PC-9 (cell line): Measurements from ENCODE around the gene ITGA5. TPM values are rescaled to one million over a fixed set of nuclear protein-coding genes. Genes with fewer than 3 reads are reported as not detected.

Experiments used
- Bru-seq: library from RNA; stranded (reverse); fragments of 400-500 nt; gene quantifications from one replicate; lab custom pipeline; 2021; lab: Mats Ljungman, UMichigan
- BruChase-seq, 2 experiments: library from RNA; stranded (reverse); fragments of 400-500 nt; gene quantifications; one replicate each; lab custom pipeline; 2021; lab: Mats Ljungman, UMichigan
- BruUV-seq: library from RNA; stranded (reverse); fragments of 400-500 nt; replicated peaks from 2 replicates; lab custom pipeline; 2021; lab: Mats Ljungman, UMichigan
- CTCF ChIA-PET: fragments of 300-600 bp; sonication (Branson Sonifier 250); formaldehyde crosslinking; loops from one replicate; lab custom pipeline; 2022; ENCODE audit warnings: antibody characterized with exemption; lab: Charles Lee
- POLR2A ChIA-PET: fragments of 300-600 bp; sonication (Branson Sonifier 250); formaldehyde crosslinking; loops from one replicate; lab custom pipeline; 2022; ENCODE audit warnings: antibody characterized with exemption; ENCODE audit not compliant: unreplicated experiment; lab: Charles Lee
- DNase-seq, 2 experiments: peaks; one replicate each; pipeline versions ENCODE4 v3.0.0 to v3.0.0-alpha.2; 2015 to 2022; ENCODE audit warnings: mixed read lengths in 1 of 2
- H2AFZ ChIP-seq: fragments of 200-600 bp; sonication (generic); 2 replicates; pipeline ENCODE4 v1.8.1; 2017; ENCODE audit warnings: antibody characterized with exemption
- H3F3A ChIP-seq: fragments of 200-600 bp; sonication (generic); 2 replicates; pipeline ENCODE4 v1.8.1; 2017; ENCODE audit warnings: antibody characterized with exemption, mild to moderate bottlenecking, low read depth; ENCODE audit not compliant: insufficient read depth
- H3K27ac ChIP-seq: fragments of 200-600 bp; sonication (generic); 2 replicates; pipeline ENCODE4 v1.6.1; 2016; ENCODE audit warnings: mixed run types
- H3K27me3 ChIP-seq: fragments of 200-600 bp; sonication (generic); 2 replicates; pipeline ENCODE4 v1.6.1; 2016; ENCODE audit warnings: low read depth, mixed run types; ENCODE audit not compliant: insufficient read depth
- H3K36me3 ChIP-seq: fragments of 200-600 bp; sonication (generic); 2 replicates; pipeline ENCODE4 v1.6.1; 2016; ENCODE audit warnings: low read depth, mixed run types
- H3K4me1 ChIP-seq: fragments of 200-600 bp; sonication (generic); replicated peaks from 2 replicates; pipeline ENCODE4 v1.6.1; 2016; ENCODE audit warnings: mixed run types; ENCODE audit not compliant: insufficient read depth
- H3K4me2 ChIP-seq: fragments of 200-600 bp; sonication (generic); 2 replicates; pipeline ENCODE4 v1.6.1; 2017; ENCODE audit warnings: mixed run types
- H3K4me3 ChIP-seq: fragments of 200-600 bp; sonication (generic); 2 replicates; pipeline ENCODE4 v1.6.1; 2016; ENCODE audit warnings: mixed run types
- H3K79me2 ChIP-seq: fragments of 200-600 bp; sonication (generic); 2 replicates; pipeline ENCODE4 v1.6.1; 2017; ENCODE audit warnings: low read depth, mixed run types
- H3K9me2 ChIP-seq: fragments of 200-600 bp; sonication (generic); 2 replicates; pipeline ENCODE4 v1.8.1; 2017; ENCODE audit warnings: mild to moderate bottlenecking; ENCODE audit not compliant: insufficient read depth
- H3K9me3 ChIP-seq: fragments of 200-600 bp; sonication (generic); 2 replicates; pipeline ENCODE4 v1.8.1; 2016; ENCODE audit warnings: low read depth; ENCODE audit not compliant: insufficient read depth
- H4K20me1 ChIP-seq: fragments of 200-600 bp; sonication (generic); 2 replicates; pipeline ENCODE4 v1.8.1; 2017; ENCODE audit not compliant: insufficient read depth
- EZH2 ChIP-seq: fragments of 200-600 bp; sonication (generic); IDR thresholded peaks from 2 replicates; pipeline ENCODE4 v1.8.0; 2017; ENCODE audit warnings: antibody characterized with exemption, low read depth
- intact Hi-C: fragments of 100-400 bp; cut with micrococcal nuclease; formaldehyde crosslinking; loops from one replicate; pipeline ENCODE4 v1.10.0; 2022; ENCODE audit not compliant: unreplicated experiment
- long read RNA-seq: library from polyadenylated mRNA; stranded (forward); transcript quantifications from one replicate; pipeline ENCODE4 v2.0.0, GENCODE V29; 2022
- total RNA-seq: library from RNA; stranded (reverse); gene quantifications from 2 replicates; pipeline ENCODE4 v1.2.3, GENCODE V29; 2021
- TF ChIP-seq, protein P1 (sequence below): fragments of 200-600 bp; sonication (generic); conservative IDR thresholded peaks from 2 replicates; pipeline ENCODE4 v1.6.1; 2017; ENCODE audit warnings: mixed run types, antibody characterized with exemption, mild to moderate bottlenecking, moderate library complexity

The ITGA5 gene
- total RNA-seq: 26.7 and 28.4 TPM in 2 replicates
- percentile 53 among the genes with signal in this experiment for Bru-seq, nascent RNA
- BruChase-seq, experiment 1, labeled RNA remaining after a 2-hour chase: percentile 59 among the genes with signal in this experiment
- percentile 73 among the genes with signal in this experiment for BruChase-seq, experiment 2, labeled RNA remaining after a 6-hour chase
- long read RNA-seq, full-length matches to known transcripts: 2 of 7 reads
- long read RNA-seq, partial matches to known transcripts: 0 of 7 reads
- long read RNA-seq, other reads (novel, unspliced or antisense): 5 of 7 reads

DNA sequence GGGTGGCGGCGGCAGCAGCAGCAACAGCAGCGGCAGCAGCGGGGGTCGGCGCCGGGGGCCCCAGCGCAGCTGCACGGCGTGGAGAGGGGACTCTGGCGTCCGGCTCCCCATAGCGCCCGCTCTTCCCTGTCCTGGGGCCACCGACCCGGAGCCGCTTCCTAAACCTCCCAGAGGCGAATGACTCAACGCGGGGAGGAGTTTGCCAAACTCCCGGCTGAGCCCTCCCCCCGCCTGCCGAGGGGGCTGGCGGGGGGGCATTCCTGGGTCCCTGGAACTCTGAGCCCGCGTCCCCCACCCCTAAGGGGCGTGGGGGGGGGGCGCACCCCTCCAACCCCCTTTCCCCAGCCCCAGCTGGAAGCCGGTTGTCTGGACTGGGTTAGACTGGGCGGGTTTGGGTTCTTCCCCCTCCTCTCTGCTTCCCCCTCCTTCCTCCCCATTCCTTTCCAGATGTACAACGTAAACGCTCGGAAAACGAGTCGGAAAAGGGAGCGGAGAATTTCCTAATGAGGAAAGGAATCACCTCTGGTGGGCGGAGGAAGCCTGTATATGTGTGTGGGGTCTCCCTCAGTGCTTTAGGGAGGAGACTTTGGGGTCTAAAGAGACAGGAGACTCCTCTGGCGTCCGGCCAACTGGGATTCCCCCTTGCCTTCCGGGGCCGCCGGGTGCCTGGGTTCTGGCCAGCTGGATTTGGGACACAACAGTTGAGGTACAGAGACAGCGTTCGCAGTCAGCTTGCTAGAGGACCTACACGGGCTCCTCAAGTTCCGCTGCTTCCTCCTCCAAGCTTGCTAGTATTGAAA is at the start of gene ITGA5:
ITGA5 (minus strand) TSS at position 179 of the 800 bp plus-strand sequence; CDS start at position 111, 68 bp downstream.
- H3F3A ChIP-seq: peaks cover 24% of the 10 kb centered on the region
- H3K27me3 ChIP-seq: no peaks in the 10 kb centered on the region
- CTCF ChIA-PET: interaction anchor here (0.5 to 2.8 kb wide), 3 partner anchors 12 to 205 kb away, joined by 3 to 13 read pairs (median 8); no protein-coding TSS in a partner anchor
- intact Hi-C loops: no loop called here
- H3K9me3 ChIP-seq: no peaks in the 10 kb centered on the region
- H3K4me1 ChIP-seq: peaks cover 57% of the 10 kb centered on the region
- no peaks in the 10 kb centered on the region for H3K9me2 ChIP-seq
- peak within 1 kb of the TSS; percentile 88 for H2AFZ ChIP-seq
- H3K79me2 ChIP-seq: peaks cover 31% of the 10 kb centered on the region
- POLR2A ChIA-PET: no interaction called here
- TF ChIP-seq, protein P1, sequence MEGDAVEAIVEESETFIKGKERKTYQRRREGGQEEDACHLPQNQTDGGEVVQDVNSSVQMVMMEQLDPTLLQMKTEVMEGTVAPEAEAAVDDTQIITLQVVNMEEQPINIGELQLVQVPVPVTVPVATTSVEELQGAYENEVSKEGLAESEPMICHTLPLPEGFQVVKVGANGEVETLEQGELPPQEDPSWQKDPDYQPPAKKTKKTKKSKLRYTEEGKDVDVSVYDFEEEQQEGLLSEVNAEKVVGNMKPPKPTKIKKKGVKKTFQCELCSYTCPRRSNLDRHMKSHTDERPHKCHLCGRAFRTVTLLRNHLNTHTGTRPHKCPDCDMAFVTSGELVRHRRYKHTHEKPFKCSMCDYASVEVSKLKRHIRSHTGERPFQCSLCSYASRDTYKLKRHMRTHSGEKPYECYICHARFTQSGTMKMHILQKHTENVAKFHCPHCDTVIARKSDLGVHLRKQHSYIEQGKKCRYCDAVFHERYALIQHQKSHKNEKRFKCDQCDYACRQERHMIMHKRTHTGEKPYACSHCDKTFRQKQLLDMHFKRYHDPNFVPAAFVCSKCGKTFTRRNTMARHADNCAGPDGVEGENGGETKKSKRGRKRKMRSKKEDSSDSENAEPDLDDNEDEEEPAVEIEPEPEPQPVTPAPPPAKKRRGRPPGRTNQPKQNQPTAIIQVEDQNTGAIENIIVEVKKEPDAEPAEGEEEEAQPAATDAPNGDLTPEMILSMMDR: no peak
- TF ChIP-seq EZH2: no peak
- DNase-seq: peak; percentile 44 to 63
- no peaks in the 10 kb centered on the region for H3K36me3 ChIP-seq
- peak within 1 kb of the TSS; percentile 92 for H3K4me3 ChIP-seq
- H4K20me1 ChIP-seq: no peaks in the 10 kb centered on the region
- peak within 1 kb of the TSS; percentile 95 for H3K4me2 ChIP-seq
- BruUV-seq: no TSS peak
- no peak within 1 kb of the TSS for H3K27ac ChIP-seq

DNA sequence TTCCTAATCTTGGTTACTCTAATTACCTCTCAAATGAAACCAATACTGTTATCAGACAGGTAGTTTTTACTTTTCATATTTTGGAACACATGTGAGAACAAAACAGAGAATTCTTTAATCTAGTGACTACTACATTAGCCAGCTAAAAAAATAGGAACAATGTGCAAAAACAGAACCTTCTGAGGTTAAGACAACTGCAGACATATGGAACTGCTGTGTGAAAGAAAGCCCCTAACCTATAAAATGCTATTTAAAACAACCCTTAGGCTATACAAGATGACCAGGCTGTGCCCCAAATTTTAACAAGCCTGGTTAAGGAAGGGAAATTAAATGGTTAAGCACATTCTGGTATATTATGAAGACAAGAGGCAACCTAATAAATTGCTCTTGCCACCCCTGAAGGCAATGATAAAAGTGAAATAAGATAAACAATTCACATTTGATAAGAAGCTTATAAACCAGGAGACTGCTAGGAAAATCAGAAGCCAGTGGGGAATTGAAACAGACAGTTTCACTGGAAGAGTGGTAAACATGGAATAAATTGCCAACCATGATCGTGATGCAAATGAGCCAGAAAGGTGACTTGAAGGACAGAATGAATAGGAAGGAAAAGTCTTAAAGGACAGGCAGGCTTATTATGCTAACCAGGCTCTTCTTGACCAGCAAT is 46.9 kb upstream of the ITGA5 start:
- intact Hi-C loops: no loop called here
- H3K36me3 ChIP-seq: no peaks in the 10 kb centered on the region
- CTCF ChIA-PET: interaction anchor here (0.6 kb wide), 1 partner anchor 27 kb away, joined by 4 read pairs; no protein-coding TSS in a partner anchor
- H2AFZ ChIP-seq: no peak overlapping the region
- H3K27me3 ChIP-seq: peaks cover 9% of the 10 kb centered on the region
- H3K4me2 ChIP-seq: no peak overlapping the region
- H3K9me3 ChIP-seq: no peaks in the 10 kb centered on the region
- H3K27ac ChIP-seq: no peak overlapping the region
- no peak overlapping the region for H3K4me3 ChIP-seq
- POLR2A ChIA-PET: no interaction called here
- no peaks in the 10 kb centered on the region for H3K79me2 ChIP-seq
- no TSS peak for BruUV-seq
- H3F3A ChIP-seq: no peaks in the 10 kb centered on the region
- H3K4me1 ChIP-seq: no peaks in the 10 kb centered on the region
- no peak for DNase-seq
- H3K9me2 ChIP-seq: no peaks in the 10 kb centered on the region
- H4K20me1 ChIP-seq: no peaks in the 10 kb centered on the region
- TF ChIP-seq EZH2: no peak
- TF ChIP-seq, protein P1: no peak

DNA sequence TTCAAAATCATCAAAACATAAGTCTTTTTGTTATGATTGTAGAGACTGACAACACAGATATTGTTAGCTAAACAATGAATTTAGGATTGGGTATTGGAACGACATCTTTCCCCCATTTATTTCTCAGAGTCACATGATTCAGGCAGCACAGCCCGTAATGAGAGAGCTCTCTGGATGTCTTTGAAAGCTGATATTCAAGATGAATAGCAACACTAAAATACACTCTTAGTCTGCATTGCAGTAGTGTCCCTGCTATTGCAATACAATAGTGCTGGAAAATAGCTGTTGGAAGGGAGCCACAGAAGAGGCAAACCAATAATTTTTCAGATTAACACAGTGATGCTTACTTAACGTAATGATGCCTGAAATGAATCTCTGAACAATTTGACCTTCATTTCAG is 44.4 kb upstream of the ITGA5 start:
- Histone ChIP-seq H3K36me3 (no peaks in the 10 kb centered on the region), H3K9me3 (no peaks in the 10 kb centered on the region), H2AFZ (no peak overlapping the region), H3K79me2 (no peaks in the 10 kb centered on the region), H3K9me2 (no peaks in the 10 kb centered on the region), H3K4me3 (no peak overlapping the region), H4K20me1 (no peaks in the 10 kb centered on the region), H3K27ac (no peak overlapping the region), H3F3A (no peaks in the 10 kb centered on the region), H3K27me3 (peaks cover 12% of the 10 kb centered on the region), H3K4me2 (no peak overlapping the region), H3K4me1 (no peaks in the 10 kb centered on the region)
- DNase-seq: no peak
- CTCF ChIA-PET: interaction anchor here (0.5 kb wide), 1 partner anchor 420 kb away, joined by 7 read pairs; no protein-coding TSS in a partner anchor
- TF ChIP-seq, protein P1: no peak
- TF ChIP-seq EZH2: no peak
- POLR2A ChIA-PET: no interaction called here
- BruUV-seq: no TSS peak
- intact Hi-C loops: no loop called here
